ENCODE measurements around the gene LCE3E. TPM values are rescaled to one million over a fixed set of nuclear protein-coding genes. Genes with fewer than 3 reads are reported as not detected.

Gene LCE3E
- total RNA-seq (2014; rRNA removed; shearing (Covaris generic)) (not detected in 2 replicates), total RNA-seq (2022) (not detected in 2 replicates), Bru-seq, nascent RNA (not detected), BruChase-seq, experiment 1, labeled RNA remaining after a 6-hour chase (not detected), BruChase-seq, experiment 2, labeled RNA remaining after a 2-hour chase (not detected)
- long read RNA-seq = 0 reads

- CTCF ChIA-PET (ENCODE audit: unreplicated experiment) = no interaction called here
These were observed at the start of gene LCE3E for GRCh38 chr1:152566681-152567080. LCE3E (minus strand) TSS chr1:152566780; CDS start chr1:152566208, 572 bp downstream.

DNA sequence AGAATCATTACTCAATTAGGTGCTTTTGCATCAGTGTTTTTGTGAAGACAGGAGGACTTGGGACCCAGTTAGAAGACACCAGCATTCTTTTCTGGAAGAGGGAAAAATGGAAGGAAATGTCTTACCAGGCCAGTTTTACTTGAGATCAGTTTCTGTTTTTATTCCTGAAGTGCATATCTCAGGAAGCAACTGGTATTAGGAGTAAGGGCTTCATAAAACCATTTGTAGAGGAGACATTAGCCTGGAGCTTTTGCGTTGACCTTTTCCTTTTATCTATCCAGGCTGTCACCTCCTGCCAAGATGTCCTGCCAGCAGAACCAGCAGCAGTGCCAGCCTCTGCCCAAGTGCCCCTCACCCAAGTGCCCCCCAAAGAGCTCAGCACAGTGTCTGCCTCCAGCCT lies 46.9 kb upstream of the LCE3E start, which contains the start of gene LCE3B:
TSS of gene LCE3B (plus strand) at position 301 of the 400 bp plus-strand sequence. CDS start at position 301, 0 bp downstream.
- no peak for DNase-seq (ENCODE audit: low spot score)
- no TSS peak for BruUV-seq (replicated peaks)
- no peaks in the 10 kb centered on the region for H3K36me3 ChIP-seq (ENCODE audit: insufficient read depth, low read length)
- no peak within 1 kb of the TSS for H3K4me2 ChIP-seq (ENCODE audit: low read length)
- intact Hi-C loops (cut with micrococcal nuclease; ENCODE audit: unreplicated experiment) = no loop called here
- ChIA-PET CTCF (ENCODE audit: unreplicated experiment) (no interaction called here), POLR2A (no interaction called here)
- H2AFZ ChIP-seq (ENCODE audit: low read length) = no peak within 1 kb of the TSS
- no peaks in the 10 kb centered on the region for H3K9me2 ChIP-seq (ENCODE audit: insufficient read depth, low read length)
- no peaks in the 10 kb centered on the region for H3K79me2 ChIP-seq (ENCODE audit: insufficient read depth, low read depth, low read length)
- no peaks in the 10 kb centered on the region for H3K9me3 ChIP-seq (ENCODE audit: low read length)
- no peak for TF ChIP-seq EZH2phosphoT487 (IDR thresholded peaks at IDR 0.05; ENCODE audit: borderline replicate concordance, low read depth, low read length)
- TF ChIP-seq, protein P1, sequence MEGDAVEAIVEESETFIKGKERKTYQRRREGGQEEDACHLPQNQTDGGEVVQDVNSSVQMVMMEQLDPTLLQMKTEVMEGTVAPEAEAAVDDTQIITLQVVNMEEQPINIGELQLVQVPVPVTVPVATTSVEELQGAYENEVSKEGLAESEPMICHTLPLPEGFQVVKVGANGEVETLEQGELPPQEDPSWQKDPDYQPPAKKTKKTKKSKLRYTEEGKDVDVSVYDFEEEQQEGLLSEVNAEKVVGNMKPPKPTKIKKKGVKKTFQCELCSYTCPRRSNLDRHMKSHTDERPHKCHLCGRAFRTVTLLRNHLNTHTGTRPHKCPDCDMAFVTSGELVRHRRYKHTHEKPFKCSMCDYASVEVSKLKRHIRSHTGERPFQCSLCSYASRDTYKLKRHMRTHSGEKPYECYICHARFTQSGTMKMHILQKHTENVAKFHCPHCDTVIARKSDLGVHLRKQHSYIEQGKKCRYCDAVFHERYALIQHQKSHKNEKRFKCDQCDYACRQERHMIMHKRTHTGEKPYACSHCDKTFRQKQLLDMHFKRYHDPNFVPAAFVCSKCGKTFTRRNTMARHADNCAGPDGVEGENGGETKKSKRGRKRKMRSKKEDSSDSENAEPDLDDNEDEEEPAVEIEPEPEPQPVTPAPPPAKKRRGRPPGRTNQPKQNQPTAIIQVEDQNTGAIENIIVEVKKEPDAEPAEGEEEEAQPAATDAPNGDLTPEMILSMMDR (conservative IDR thresholded peaks at IDR 0.05; ENCODE audit: low read length) = no peak
- no peak within 1 kb of the TSS for H3K27ac ChIP-seq (ENCODE audit: low read depth, low read length, poor library complexity, severe bottlenecking)
- H4K20me1 ChIP-seq (ENCODE audit: insufficient read depth, low read length) = no peaks in the 10 kb centered on the region
- no peak within 1 kb of the TSS for H3K4me3 ChIP-seq (ENCODE audit: low read depth, low read length, poor library complexity, severe bottlenecking)
- H3K4me1 ChIP-seq (ENCODE audit: insufficient read depth, low read length, poor library complexity, severe bottlenecking) = no peaks in the 10 kb centered on the region

More at GRCh38 chr1:152566681-152567080, at the start of gene LCE3E:
- DNase-seq (ENCODE audit: low spot score) = no peak
- Histone ChIP-seq H3K9me3 (ENCODE audit: low read length) (no peaks in the 10 kb centered on the region), H3K4me2 (ENCODE audit: low read length) (no peak within 1 kb of the TSS), H2AFZ (ENCODE audit: low read length) (no peak within 1 kb of the TSS), H3K4me3 (ENCODE audit: low read depth, low read length, poor library complexity, severe bottlenecking) (no peak within 1 kb of the TSS), H4K20me1 (ENCODE audit: insufficient read depth, low read length) (no peaks in the 10 kb centered on the region), H3K4me1 (ENCODE audit: insufficient read depth, low read length, poor library complexity, severe bottlenecking) (no peaks in the 10 kb centered on the region), H3K27ac (ENCODE audit: low read depth, low read length, poor library complexity, severe bottlenecking) (no peak within 1 kb of the TSS), H3K79me2 (ENCODE audit: insufficient read depth, low read depth, low read length) (no peaks in the 10 kb centered on the region), H3K9me2 (ENCODE audit: insufficient read depth, low read length) (no peaks in the 10 kb centered on the region), H3K36me3 (ENCODE audit: insufficient read depth, low read length) (no peaks in the 10 kb centered on the region)
- no TSS peak for BruUV-seq (replicated peaks)
- TF ChIP-seq, protein P1 (conservative IDR thresholded peaks at IDR 0.05; ENCODE audit: low read length) = no peak
- TF ChIP-seq EZH2phosphoT487 (IDR thresholded peaks at IDR 0.05; ENCODE audit: borderline replicate concordance, low read depth, low read length) = no peak
- POLR2A ChIA-PET = interaction anchor here (1.0 kb wide), 1 partner anchor 12 kb away, joined by 5 read pairs; no protein-coding TSS in a partner anchor
- intact Hi-C loops (cut with micrococcal nuclease; ENCODE audit: unreplicated experiment) = no loop called here

GRCh38 chr1:152599934-152600333 lies 33.4 kb upstream of the LCE3E start, which contains the start of gene LCE3C:
LCE3C (plus strand) TSS chr1:152600234; CDS start chr1:152600732, 498 bp downstream.
- no peaks in the 10 kb centered on the region for H3K4me1 ChIP-seq (ENCODE audit: insufficient read depth, low read length, poor library complexity, severe bottlenecking)
- CTCF ChIA-PET (ENCODE audit: unreplicated experiment) = no interaction called here
- H3K36me3 ChIP-seq (ENCODE audit: insufficient read depth, low read length) = no peaks in the 10 kb centered on the region
- TF ChIP-seq, protein P1 (conservative IDR thresholded peaks at IDR 0.05; ENCODE audit: low read length) = no peak
- no peak for TF ChIP-seq EZH2phosphoT487 (IDR thresholded peaks at IDR 0.05; ENCODE audit: borderline replicate concordance, low read depth, low read length)
- H3K4me3 ChIP-seq (ENCODE audit: low read depth, low read length, poor library complexity, severe bottlenecking) = no peak within 1 kb of the TSS
- no peaks in the 10 kb centered on the region for H4K20me1 ChIP-seq (ENCODE audit: insufficient read depth, low read length)
- no peak within 1 kb of the TSS for H2AFZ ChIP-seq (ENCODE audit: low read length)
- no peaks in the 10 kb centered on the region for H3K9me3 ChIP-seq (ENCODE audit: low read length)
- H3K4me2 ChIP-seq (ENCODE audit: low read length) = no peak within 1 kb of the TSS
- H3K27ac ChIP-seq (ENCODE audit: low read depth, low read length, poor library complexity, severe bottlenecking) = no peak within 1 kb of the TSS
- H3K79me2 ChIP-seq (ENCODE audit: insufficient read depth, low read depth, low read length) = no peaks in the 10 kb centered on the region
- no peak for DNase-seq (ENCODE audit: low spot score)
- POLR2A ChIA-PET = no interaction called here
- intact Hi-C loops (cut with micrococcal nuclease; ENCODE audit: unreplicated experiment) = no loop called here
- no peaks in the 10 kb centered on the region for H3K9me2 ChIP-seq (ENCODE audit: insufficient read depth, low read length)
- no TSS peak for BruUV-seq (replicated peaks)
